ENCODE measurements around the gene EDC4.
"Not testable (repeated sequence)": the region's sequence is repeated elsewhere in the genome, so short reads cannot be mapped to it uniquely, and the experiment has no call there.

EDC4 gene

GRCh38 chr16:67872631-67873434 is at the start of gene EDC4:
TSS of gene EDC4 (plus strand) at chr16:67873052. CDS start at chr16:67873262, 210 bp downstream.
- DNase-seq (ENCODE audit: low read depth) = peak; percentile 82

GRCh38 chr16:67825119-67825518 is 47.7 kb upstream of the EDC4 start:
- DNase-seq (ENCODE audit: low read depth) = no peak

GRCh38 chr16:67825906-67826305 is 46.9 kb upstream of the EDC4 start:
- no peak for DNase-seq (ENCODE audit: low read depth)

GRCh38 chr16:67828651-67829050 is 44.2 kb upstream of the EDC4 start:
- no peak for DNase-seq (ENCODE audit: low read depth)

GRCh38 chr16:67833030-67833414 is 39.8 kb upstream of the EDC4 start:
- DNase-seq (ENCODE audit: low read depth) = no peak

- DNase-seq (ENCODE audit: low read depth) = peak; percentile 89
Observed at GRCh38 chr16:67833415-67834241, 39.2 kb upstream of the EDC4 start.

- DNase-seq (ENCODE audit: low read depth) = no peak
Observed at GRCh38 chr16:67834242-67834614, 38.6 kb upstream of the EDC4 start.

GRCh38 chr16:67837190-67837589 is 35.7 kb upstream of the EDC4 start:
- DNase-seq (ENCODE audit: low read depth) = not testable (repeated sequence)

- DNase-seq (ENCODE audit: low read depth) = no peak
Observed at GRCh38 chr16:67837811-67838210, 35.0 kb upstream of the EDC4 start.

GRCh38 chr16:67841198-67841815 is 31.5 kb upstream of the EDC4 start:
- no peak for DNase-seq (ENCODE audit: low read depth)

- peak; percentile 91 for DNase-seq (ENCODE audit: low read depth)
Observed at GRCh38 chr16:67841816-67842508, 30.9 kb upstream of the EDC4 start, which contains the start of gene THAP11. TSS of gene THAP11 (plus strand) at chr16:67842320. CDS start at chr16:67842555, 235 bp downstream.

GRCh38 chr16:67842509-67843342 is 30.1 kb upstream of the EDC4 start:
- peak; percentile 45 for DNase-seq (ENCODE audit: low read depth)

GRCh38 chr16:67843343-67843765 is 29.5 kb upstream of the EDC4 start:
- no peak for DNase-seq (ENCODE audit: low read depth)

- DNase-seq (ENCODE audit: low read depth) = no peak
Observed at GRCh38 chr16:67844497-67844896, 28.4 kb upstream of the EDC4 start.

- DNase-seq (ENCODE audit: low read depth) = no peak
Observed at GRCh38 chr16:67845291-67846062, 27.4 kb upstream of the EDC4 start.

- DNase-seq (ENCODE audit: low read depth) = no peak
Observed at GRCh38 chr16:67846063-67846319, 26.9 kb upstream of the EDC4 start.

GRCh38 chr16:67846320-67847063 is 26.4 kb upstream of the EDC4 start, which contains the start of gene NUTF2:
TSS of gene NUTF2 (plus strand) at chr16:67846933. CDS start at chr16:67865131, 18,198 bp downstream.
- DNase-seq (ENCODE audit: low read depth) = peak; percentile 91

GRCh38 chr16:67847064-67847861 is 25.6 kb upstream of the EDC4 start, which contains the start of gene CENPT:
TSS of gene CENPT (minus strand) at chr16:67847693. CDS start at chr16:67833859, 13,834 bp downstream.
- no peak for DNase-seq (ENCODE audit: low read depth)

- no peak for DNase-seq (ENCODE audit: low read depth)
Observed at GRCh38 chr16:67848118-67848517, 24.7 kb upstream of the EDC4 start.

Measured in activated gamma-delta T cell treated with anti-CD3 and anti-CD28 coated beads, Interleukin-2, amount 50 U/mL, for 16 hours (primary cell).